ENCODE results near the gene ASPN. TPM values are rescaled to one million over a fixed set of nuclear protein-coding genes. Genes with fewer than 3 reads are reported as not detected.

The ASPN gene
- polyA plus RNA-seq, 1 donor from 2014 or later: 0.35 TPM

- no peaks in the 10 kb centered on the region for H3K9me3 ChIP-seq (ENCODE audit: low read length)
- no peak overlapping the region for H3K4me2 ChIP-seq (ENCODE audit: low read length)
- no peak overlapping the region for H2AFZ ChIP-seq (ENCODE audit: low read depth, low read length)
- TF ChIP-seq MXI1 (conservative IDR thresholded peaks at IDR 0.05; ENCODE audit: poor library complexity, severe bottlenecking) (no peak), TAF1 (IDR thresholded peaks at IDR 0.05; ENCODE audit: low read depth) (no peak), EZH2 (IDR thresholded peaks at IDR 0.05; ENCODE audit: borderline replicate concordance, insufficient read depth, low read length, poor library complexity, severe bottlenecking) (no peak), SMC3 (conservative IDR thresholded peaks at IDR 0.05; ENCODE audit: poor library complexity) (no peak), RAD21 (conservative IDR thresholded peaks at IDR 0.05) (no peak), EP300 (conservative IDR thresholded peaks at IDR 0.05; ENCODE audit: poor library complexity, severe bottlenecking) (no peak), REST (IDR thresholded peaks at IDR 0.05; ENCODE audit: borderline replicate concordance) (no peak), POLR2AphosphoS5 (IDR thresholded peaks at IDR 0.05) (no peak), CTCF (IDR thresholded peaks at IDR 0.05; ENCODE audit: poor library complexity, severe bottlenecking) (no peak)
- no peaks in the 10 kb centered on the region for H3K9me2 ChIP-seq (ENCODE audit: insufficient read depth, low read length)
- H3K27ac ChIP-seq (ENCODE audit: low read length): no peak overlapping the region
- no peaks in the 10 kb centered on the region for H3K36me3 ChIP-seq (ENCODE audit: insufficient read depth, low read length)
- no peaks in the 10 kb centered on the region for H3F3A ChIP-seq (ENCODE audit: insufficient read depth, low read length, poor library complexity, severe bottlenecking)
- no peaks in the 10 kb centered on the region for H3K79me2 ChIP-seq (replicated peaks; ENCODE audit: insufficient read depth, low read length)
- H3K9ac ChIP-seq (ENCODE audit: low read length): no peak overlapping the region
- H3K4me3 ChIP-seq (ENCODE audit: low read length): no peak overlapping the region
- H3K27me3 ChIP-seq (ENCODE audit: insufficient read depth, low read depth, low read length): no peaks in the 10 kb centered on the region
- no peaks in the 10 kb centered on the region for H4K20me1 ChIP-seq (ENCODE audit: insufficient read depth)
Observed at GRCh38 chr9:92486371-92486770, 4.1 kb upstream of the ASPN start.

- no peak overlapping the region for H3K4me2 ChIP-seq (ENCODE audit: low read length)
- H3K79me2 ChIP-seq (replicated peaks; ENCODE audit: insufficient read depth, low read length): no peaks in the 10 kb centered on the region
- H3K9me2 ChIP-seq (ENCODE audit: insufficient read depth, low read length): no peaks in the 10 kb centered on the region
- H3K9ac ChIP-seq (ENCODE audit: low read length): no peak overlapping the region
- no peak overlapping the region for H3K27ac ChIP-seq (ENCODE audit: low read length)
- H3K4me3 ChIP-seq (ENCODE audit: low read length): no peak overlapping the region
- no peak overlapping the region for H2AFZ ChIP-seq (ENCODE audit: low read depth, low read length)
- no peaks in the 10 kb centered on the region for H3F3A ChIP-seq (ENCODE audit: insufficient read depth, low read length, poor library complexity, severe bottlenecking)
- H3K9me3 ChIP-seq (ENCODE audit: low read length): no peaks in the 10 kb centered on the region
- no peak for TF ChIP-seq RAD21 (conservative IDR thresholded peaks at IDR 0.05)
- TF ChIP-seq CTCF (IDR thresholded peaks at IDR 0.05; ENCODE audit: poor library complexity, severe bottlenecking): no peak
- TF ChIP-seq POLR2AphosphoS5 (IDR thresholded peaks at IDR 0.05): no peak
- TF ChIP-seq MXI1 (conservative IDR thresholded peaks at IDR 0.05; ENCODE audit: poor library complexity, severe bottlenecking): no peak
- no peak for TF ChIP-seq EZH2 (IDR thresholded peaks at IDR 0.05; ENCODE audit: borderline replicate concordance, insufficient read depth, low read length, poor library complexity, severe bottlenecking)
- no peak for TF ChIP-seq REST (IDR thresholded peaks at IDR 0.05; ENCODE audit: borderline replicate concordance)
- no peak for TF ChIP-seq SMC3 (conservative IDR thresholded peaks at IDR 0.05; ENCODE audit: poor library complexity)
- no peak for TF ChIP-seq EP300 (conservative IDR thresholded peaks at IDR 0.05; ENCODE audit: poor library complexity, severe bottlenecking)
- no peak for TF ChIP-seq TAF1 (IDR thresholded peaks at IDR 0.05; ENCODE audit: low read depth)
- H3K27me3 ChIP-seq (ENCODE audit: insufficient read depth, low read depth, low read length): no peaks in the 10 kb centered on the region
- H4K20me1 ChIP-seq (ENCODE audit: insufficient read depth): no peaks in the 10 kb centered on the region
- no peaks in the 10 kb centered on the region for H3K36me3 ChIP-seq (ENCODE audit: insufficient read depth, low read length)
Observed at GRCh38 chr9:92484563-92484962, 2.3 kb upstream of the ASPN start.

Data from neural cell (in vitro differentiated cells).